GM19193 (cell line): ENCODE results near the gene GOLGA3.

ENCODE experiments used
- POLR2A ChIP-seq: IDR thresholded peaks from 4 replicates; pipeline ENCODE4 v1.6.1; 2011; ENCODE audit not compliant: insufficient read depth, insufficient read length; ENCODE audit errors: extremely low read depth

GOLGA3 gene

DNA sequence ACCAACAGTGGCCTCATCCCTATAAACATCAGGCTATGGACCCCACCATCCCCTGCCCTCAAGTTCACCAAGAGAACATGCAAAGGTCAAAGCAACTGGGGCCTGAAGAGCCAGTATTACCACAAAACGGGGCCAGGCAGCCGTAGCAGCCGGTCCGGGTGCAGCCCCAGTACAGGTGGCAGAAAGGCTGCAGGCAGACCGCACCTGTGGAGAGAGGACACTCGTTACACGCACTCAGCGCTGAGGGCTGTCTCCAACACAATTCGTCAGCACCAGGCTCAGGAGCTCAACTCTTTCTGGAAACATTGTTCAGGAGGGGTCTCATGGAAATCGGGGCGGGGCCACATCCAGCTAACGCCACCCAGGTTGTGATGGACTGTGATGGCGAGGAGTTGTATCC is 19.9 kb upstream of the GOLGA3 start:
- no peak for TF ChIP-seq POLR2A

DNA sequence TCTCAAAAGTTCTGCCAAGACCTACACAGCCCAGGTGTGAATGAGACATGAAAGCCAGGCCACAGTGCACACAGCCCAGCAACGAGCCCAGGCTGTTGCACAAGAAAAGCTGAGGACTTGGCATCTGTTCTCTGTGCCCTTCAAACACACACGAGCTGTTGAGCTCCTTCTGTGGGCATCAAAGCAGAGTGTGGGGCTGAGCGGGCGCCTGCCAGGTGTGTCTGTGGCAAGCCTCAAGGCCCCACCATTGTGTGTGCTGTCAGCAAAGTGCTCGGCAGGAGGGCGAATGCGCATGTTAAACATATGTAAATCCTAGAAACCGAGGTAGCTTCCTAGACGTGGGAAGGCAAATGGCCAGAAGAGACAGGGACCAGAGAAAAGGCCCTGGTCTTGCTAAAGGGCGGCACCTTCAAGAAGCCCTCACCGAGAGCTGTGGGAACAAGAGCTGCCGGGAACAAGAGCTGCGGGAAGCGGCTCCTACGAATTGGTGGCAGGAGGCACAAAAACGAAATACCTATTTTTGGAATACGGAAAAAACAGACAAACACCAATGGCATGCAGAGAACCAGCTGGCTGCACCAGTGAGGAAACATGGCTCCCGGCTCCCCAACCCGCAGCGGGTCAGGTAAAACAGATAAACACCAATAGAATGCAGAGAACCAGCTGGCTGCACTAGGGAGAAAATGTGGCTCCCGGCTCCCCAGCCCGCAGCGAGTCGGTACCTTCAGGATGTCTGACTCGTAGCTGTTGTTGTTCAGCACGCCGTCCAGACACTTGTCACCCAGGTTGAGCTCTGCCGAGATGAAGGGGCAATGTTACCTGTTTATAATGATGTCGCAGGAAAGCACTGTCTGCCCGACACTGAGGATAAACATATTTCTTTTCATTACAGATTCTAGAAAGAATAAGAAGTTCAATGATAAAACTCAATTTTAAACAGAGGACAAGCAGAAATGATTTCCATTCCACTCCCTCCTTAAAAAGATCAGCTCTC is 19.0 kb upstream of the GOLGA3 start:
- TF ChIP-seq POLR2A = no peak

DNA sequence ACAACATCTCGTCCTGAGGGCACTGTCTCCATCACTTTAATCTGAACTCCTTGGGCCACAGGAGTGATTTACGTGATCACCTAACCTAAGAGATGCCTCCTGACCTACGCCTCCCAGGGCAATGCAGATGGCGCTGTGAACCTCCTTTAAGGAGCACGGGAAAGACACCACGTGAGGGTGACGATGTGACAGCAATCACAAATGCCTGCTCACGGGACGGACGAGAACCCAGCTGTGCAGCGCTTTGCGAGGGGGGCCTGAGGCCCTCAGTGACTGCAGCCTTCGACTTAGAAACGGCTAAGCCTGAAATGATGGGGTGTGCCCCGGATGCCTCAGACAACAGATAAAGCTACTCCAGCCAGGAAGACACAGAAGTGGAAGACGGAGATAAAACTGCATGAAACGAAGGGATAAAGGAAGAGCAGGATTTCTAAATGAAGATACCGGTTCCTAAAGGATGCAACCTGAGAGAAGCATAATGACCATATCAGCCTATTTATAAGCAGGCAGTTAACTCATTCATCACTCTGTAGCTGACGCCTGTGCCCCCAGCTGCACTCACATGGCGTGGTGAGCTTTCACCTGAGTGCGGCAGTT is 13.9 kb upstream of the GOLGA3 start:
- no peak for TF ChIP-seq POLR2A

DNA sequence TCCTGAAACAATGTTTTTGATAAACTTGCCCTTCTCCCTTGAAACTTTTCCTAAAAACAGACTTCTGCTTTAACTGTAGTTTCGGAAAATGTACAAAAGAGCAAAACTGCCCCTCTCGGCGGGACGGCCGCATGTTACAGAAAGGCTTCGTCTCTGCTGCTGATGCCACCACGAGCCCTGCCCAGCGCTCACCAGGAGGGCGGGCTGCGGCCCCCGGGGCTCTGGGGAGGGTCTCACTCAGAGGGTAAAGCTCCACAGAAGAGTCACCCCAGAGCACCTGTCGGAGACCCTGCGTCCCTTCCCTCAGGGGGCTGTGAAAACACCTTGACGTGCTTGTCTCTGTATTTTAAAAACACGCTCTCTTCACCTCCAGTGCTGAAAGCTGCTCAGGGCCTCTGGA is 12.5 kb upstream of the GOLGA3 start:
- no peak for TF ChIP-seq POLR2A

DNA sequence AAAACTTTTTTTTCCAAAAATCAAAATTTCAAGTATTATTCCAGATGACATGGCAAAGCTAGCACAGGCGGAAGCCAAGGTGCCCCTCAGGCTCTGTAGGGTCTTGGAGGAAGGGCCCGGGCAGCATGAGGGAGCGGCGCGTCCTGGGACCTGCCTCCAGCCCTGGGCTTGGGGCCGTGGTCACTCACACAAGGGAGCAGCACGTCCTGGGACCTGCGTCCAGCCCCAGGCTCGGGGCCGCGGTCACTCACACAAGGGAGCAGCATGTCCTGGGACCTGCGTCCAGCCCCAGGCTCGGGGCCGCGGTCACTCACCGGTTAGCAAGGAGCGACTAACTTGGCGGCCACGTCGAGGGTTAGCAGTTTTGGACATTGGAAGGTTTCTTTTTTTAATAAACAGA is 11.9 kb upstream of the GOLGA3 start:
- TF ChIP-seq POLR2A = no peak

DNA sequence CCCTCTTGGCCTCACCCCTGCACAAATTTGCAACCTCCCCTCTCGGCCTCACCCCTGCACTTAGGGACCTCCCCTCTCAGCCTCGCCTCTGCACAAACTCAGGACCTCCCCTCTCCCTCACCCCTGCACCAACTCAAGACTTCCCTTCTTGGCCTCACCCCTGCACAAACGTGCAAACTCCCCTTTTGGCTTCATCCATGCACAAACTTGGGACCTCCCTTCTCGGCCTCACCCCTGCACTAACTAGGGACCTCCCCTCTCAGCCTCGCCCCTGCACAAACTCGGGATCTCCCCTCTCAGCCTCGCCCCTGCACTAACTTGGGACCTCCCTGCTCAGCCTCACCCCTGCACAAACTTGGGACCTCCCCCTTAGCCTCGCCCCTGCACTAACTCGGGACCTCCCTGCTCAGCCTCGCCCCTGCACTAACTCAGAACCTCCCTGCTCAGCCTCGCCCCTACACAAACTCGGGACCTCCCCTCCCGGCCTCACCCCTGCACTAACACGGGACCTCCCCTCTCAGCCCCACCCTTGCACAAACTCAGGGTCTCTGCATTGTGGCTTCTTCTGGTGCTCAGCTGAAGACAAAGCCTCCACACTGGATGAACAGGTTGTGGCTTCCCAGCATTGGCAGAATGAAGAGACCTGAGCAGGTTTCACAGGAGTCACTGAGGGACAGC is 11.0 kb upstream of the GOLGA3 start:
- TF ChIP-seq POLR2A = peak; percentile 6

DNA sequence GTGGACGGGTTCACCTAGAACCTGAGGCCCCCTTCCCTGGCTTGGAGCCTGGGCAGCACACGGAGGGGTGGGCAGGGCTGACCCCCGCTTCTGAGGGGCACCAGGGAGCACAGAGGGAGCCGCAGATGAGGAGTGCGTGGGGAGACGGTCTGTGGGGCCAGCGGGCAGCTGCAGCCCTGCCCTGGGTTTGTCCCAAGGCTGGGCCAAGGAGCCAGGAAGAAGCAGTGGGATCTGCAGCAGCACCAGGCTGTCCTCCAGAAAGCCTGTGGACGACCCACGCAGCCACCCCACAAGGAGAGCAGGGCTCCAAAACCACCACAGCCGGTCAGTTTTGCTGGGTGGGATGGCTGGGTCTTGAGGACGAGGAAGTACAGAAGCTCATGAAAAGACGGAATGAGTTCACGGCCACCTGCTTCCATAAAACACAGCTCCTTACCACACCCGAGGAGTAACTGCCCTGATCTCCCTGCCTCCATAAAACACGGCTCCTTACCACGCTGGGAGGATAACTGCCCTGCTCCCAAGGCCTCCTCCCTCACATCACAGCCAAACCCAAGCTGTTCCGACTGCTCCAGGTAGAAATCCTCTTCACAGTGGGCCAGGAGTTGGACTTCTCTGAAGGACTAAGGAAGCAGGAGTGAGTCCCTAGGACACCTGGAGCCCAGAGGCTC is 9.9 kb upstream of the GOLGA3 start:
- TF ChIP-seq POLR2A = no peak

DNA sequence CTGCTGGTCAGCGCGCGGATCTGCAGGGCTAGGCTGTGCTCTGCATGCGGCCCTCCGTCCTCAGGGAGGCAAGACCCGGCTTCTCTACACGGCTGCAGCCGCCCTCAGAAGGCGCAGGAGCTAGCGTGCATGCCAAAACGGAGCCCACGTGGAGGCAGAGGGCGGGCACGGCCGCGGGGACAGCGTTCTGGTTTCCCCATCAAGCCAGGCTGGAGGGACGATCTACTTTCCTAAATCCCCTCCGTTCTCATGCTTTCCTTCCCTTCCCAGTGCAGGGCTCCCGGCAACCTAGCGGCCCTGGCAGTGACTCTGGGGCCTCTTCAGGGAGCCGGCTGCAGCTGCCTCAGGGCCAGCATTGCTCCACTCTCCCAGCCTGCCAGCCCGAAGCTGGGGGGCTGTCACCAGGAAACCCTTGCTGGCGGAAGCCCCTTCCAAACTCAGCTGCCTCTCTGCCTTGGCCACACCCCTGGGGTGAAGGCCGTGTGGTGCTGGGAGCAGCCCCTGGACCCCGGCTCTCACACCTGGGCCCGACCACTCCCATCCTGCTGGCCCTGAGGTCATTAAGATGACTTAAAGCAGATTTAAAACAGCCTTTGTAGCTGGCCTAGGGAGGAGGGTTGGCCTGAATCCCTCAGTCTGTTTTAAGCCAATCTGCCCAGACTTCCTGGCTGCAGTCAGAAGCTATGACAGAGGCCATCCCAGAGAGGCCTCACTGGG is 9.2 kb upstream of the GOLGA3 start:
- TF ChIP-seq POLR2A = no peak

DNA sequence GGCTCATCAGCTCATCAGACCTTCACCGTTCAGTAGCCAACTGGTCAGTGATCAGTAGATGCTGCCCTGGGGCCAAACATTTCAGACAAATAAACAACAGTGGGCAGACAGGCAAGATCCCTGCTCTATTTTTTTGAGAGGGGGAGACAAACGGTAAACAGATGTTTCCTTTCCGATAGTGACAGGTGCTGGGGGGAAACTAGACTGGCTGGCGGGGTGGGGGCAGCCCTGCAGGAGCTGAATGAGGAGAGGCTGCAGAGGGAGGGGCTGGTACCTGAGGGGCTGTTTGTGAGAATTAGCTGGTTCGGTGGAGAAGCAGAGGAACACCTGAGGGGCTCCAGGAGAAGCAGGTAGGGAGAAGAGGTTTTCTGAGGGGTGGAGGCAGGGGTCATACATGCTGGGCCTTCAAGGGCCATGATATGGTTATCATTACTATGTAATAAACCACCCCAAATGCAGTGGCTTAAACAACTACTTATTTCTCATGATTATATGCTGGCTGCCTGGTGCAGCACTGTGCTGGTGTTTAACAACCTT is 8.2 kb upstream of the GOLGA3 start:
- no peak for TF ChIP-seq POLR2A

DNA sequence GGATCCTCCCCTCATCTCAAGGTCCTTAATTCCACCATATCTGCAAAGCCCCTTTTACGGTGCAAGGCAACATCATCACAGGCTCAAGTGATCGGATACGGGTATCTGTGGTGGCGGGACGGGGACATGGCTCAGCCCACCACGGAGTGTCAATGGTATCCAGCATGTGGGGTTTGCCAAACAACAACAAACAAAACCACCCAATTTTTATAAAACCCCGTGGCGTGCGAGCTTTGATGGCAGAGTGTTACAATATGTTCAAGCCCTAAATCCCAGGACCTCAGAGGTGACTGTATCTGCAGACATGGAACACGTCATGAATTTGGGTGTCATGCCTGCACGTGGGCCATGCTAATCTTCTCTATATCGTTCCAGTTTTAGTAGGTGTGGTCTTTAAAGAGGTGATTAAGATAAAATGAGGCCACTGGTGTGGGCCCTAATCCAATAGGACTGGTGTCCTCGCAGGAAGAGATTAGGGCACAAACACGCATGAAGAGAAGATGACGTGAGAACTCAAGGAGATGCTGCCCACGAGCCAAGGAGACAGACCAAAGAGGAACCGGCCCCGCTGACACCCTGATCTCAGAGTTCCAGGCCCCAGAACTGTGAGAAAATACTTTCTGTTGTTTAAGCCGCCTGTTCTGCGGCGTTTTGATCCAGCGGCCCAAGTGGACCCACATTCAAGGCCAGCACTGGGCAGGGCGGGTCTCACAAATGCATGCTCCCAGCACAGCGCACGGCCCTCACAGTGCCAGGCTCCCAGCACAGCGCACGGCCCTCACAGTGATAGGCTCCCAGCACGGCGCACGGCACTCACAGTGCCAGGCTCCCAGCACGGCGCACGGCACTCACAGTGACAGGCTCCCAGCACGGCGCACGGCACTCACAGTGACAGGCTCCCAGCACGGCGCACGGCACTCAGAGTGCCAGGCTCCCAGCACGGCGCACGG is 6.7 kb upstream of the GOLGA3 start:
- TF ChIP-seq POLR2A = no peak

DNA sequence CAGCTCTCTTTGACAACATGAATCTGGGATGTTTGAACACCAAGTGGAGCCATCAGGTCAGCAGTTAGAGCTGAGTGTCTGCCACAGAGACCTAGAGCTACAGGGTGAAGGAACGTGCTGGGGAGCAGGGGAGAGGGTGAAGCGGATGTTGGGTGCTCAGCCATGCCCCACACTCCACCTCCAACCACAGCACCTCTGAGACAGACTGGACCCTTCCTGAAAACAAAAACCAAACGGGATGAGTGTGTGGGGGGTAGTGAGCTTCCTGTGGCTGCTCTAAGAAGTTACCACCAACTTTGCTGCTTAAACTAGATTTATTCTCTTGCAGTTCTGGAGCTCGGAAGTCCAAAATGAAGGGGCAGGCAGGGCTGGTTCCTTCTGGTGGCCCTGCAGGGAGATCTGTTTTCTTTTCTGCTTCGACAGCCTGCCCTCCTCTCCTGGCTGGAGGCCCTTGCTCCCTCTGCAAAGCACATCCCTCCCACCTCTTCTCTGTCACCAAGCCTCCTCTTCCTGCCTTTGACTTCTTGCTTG is 5.6 kb upstream of the GOLGA3 start:
- no peak for TF ChIP-seq POLR2A

DNA sequence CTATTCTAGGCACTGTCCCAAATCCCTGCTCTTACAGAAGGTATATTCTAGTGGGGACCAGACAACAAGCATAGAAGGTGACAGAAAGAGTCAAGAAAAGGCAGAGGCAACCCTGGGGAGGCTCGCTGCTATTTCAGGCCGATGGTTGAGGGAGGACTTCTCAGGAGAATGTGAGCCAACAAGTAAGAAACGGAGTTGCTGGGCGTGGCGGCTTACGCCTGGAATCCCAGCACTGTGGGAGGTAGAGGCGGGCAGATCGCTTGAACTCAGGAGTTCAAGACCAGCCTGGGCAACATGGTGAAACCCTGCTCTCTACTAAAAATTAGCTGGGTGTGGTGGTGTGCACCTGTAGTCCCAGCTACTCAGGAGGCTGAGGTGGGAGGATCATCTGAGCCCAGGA is 4.7 kb upstream of the GOLGA3 start:
- no peak for TF ChIP-seq POLR2A

DNA sequence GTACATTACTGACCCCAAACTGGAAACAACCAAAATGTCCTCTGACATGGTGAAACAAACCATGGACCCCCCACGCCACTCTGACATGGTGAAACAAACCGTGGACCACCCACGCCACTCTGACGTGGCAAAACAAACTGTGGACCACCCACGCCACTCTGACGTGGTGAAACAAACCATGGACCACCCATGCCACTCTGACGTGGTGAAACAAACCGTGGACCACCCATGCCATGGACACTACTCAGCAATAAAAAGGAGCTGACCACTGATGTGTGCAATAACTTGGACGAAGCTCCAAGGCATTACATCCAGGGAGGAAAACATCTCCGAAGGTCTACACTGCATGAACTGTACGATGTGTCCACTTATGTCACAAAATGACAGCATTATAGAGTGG is 3.1 kb upstream of the GOLGA3 start:
- TF ChIP-seq POLR2A = no peak
